Kidney (tissue), 14 donors: ENCODE data around the gene SLC2A10. TPM values are rescaled to one million over a fixed set of nuclear protein-coding genes. Genes with fewer than 3 reads are reported as not detected.

ENCODE experiments used
- DNase-seq, 5 donors: peaks; one replicate each; pipeline ENCODE4 v3.0.0-alpha.2; 2013 to 2020
- FAIRE-seq: peaks from 2 replicates; lab custom pipeline; 2012; peaks lifted over from hg19 to GRCh38; lab: Jason Lieb, UNC
- H3K27ac ChIP-seq, 2 donors: one replicate each; pipeline ENCODE4 v1.7.0; 2013; ENCODE audit warnings: low read depth in 2 of 2, low read length in 2 of 2, inconsistent platforms in 1 of 2
- H3K27me3 ChIP-seq: one replicate; pipeline ENCODE4 v1.7.1; 2013; ENCODE audit warnings: low read length, inconsistent platforms; ENCODE audit not compliant: control insufficient read depth, insufficient read depth
- H3K36me3 ChIP-seq, 3 donors: one replicate each; pipeline versions ENCODE4 v1.7.0 to v1.7.1; 2013; ENCODE audit warnings: low read length in 3 of 3, control low read depth in 1 of 3, inconsistent platforms in 1 of 3; ENCODE audit not compliant: insufficient read depth in 3 of 3, control insufficient read depth in 2 of 3
- H3K4me1 ChIP-seq, 3 donors: one replicate each; pipeline versions ENCODE4 v1.7.0 to v1.7.1; 2013; ENCODE audit warnings: low read length in 3 of 3, inconsistent platforms in 1 of 3, low read depth in 1 of 3; ENCODE audit not compliant: control insufficient read depth in 2 of 3, insufficient read depth in 2 of 3
- H3K4me3 ChIP-seq, 3 donors: one replicate each; pipeline versions ENCODE4 v1.7.0 to v1.8.1; 2013; ENCODE audit warnings: low read length in 3 of 3, control low read depth in 1 of 3, inconsistent platforms in 1 of 3
- H3K9ac ChIP-seq, 3 donors: one replicate each; pipeline versions ENCODE4 v1.7.0 to v1.7.1; 2013; ENCODE audit warnings: low read length in 3 of 3, control low read depth in 1 of 3, inconsistent platforms in 1 of 3
- H3K9me3 ChIP-seq, 3 donors: one replicate each; pipeline versions ENCODE4 v1.7.0 to v1.7.1; 2013; ENCODE audit warnings: low read length in 3 of 3, control low read depth in 1 of 3, inconsistent platforms in 1 of 3; ENCODE audit not compliant: control insufficient read depth in 2 of 3, insufficient read depth in 1 of 3
- CTCF ChIP-seq: IDR thresholded peaks from 3 replicates; pipeline ENCODE4 v1.5.1; 2012; ENCODE audit warnings: mild to moderate bottlenecking, moderate library complexity, borderline replicate concordance; ENCODE audit not compliant: insufficient read depth; ENCODE audit errors: extremely low read depth
- intact Hi-C: fragments of 100-400 bp; cut with DNase I; formaldehyde crosslinking; loops from one replicate; pipeline ENCODE4 v1.11.1; 2022
- polyA plus RNA-seq: library from polyadenylated mRNA; stranded (reverse); fragments of 350-450 nt; fragmentation: Illumina TruSeq; extraction: RNeasy Lipid Tissue Mini Kit (QIAGEN cat#74804); gene quantifications from one replicate; pipeline ENCODE4 v1.2.3, GENCODE V29; 2014; ENCODE audit warnings: low read depth, low replicate concordance; ENCODE audit not compliant: insufficient read depth
- total RNA-seq: library from RNA; stranded (reverse); fragmentation: NEBNext Ultra II Directional; extraction: Animal tissue kit (Norgen Biotek cat#: 25700); gene quantifications from one replicate; pipeline ENCODE4 v1.2.1, GENCODE V29; 2021
- donor health status: control.
- donor health status: control.
- donor health status: control.
- donor health status: control.
- donor health status: control.
- donor health status: DM: yes; HTN: yes; CAD: no.
- donor health status: Normal renal cell carcinoma (clear cell type).

The SLC2A10 gene
- total and polyA plus RNA-seq, 2 donors from 2014 or later: 3.7 to 7.1 TPM

- Histone ChIP-seq H3K4me3 (no peak overlapping the region), H3K4me1 (no peaks in the 10 kb centered on the region), H3K36me3 (no peaks in the 10 kb centered on the region), H3K27ac (no peak overlapping the region), H3K27me3 (no peaks in the 10 kb centered on the region), H3K9me3 (peaks cover 0 to 8% (median 5%) of the 10 kb centered on the region in 3 donors), H3K9ac (no peak overlapping the region)
- FAIRE-seq (no peak), DNase-seq (no peak)
- intact Hi-C loops: no loop called here
- TF ChIP-seq CTCF: no peak
Observed at GRCh38 chr20:46666818-46667515, 42.5 kb upstream of the SLC2A10 start.

GRCh38 chr20:46670228-46670584 is 39.2 kb upstream of the SLC2A10 start:
- Histone ChIP-seq H3K27ac (no peak overlapping the region), H3K9ac (no peak overlapping the region), H3K9me3 (peaks cover 0 to 15% (median 5%) of the 10 kb centered on the region in 3 donors), H3K27me3 (no peaks in the 10 kb centered on the region), H3K4me3 (no peak overlapping the region), H3K4me1 (no peaks in the 10 kb centered on the region), H3K36me3 (no peaks in the 10 kb centered on the region)
- FAIRE-seq (no peak), DNase-seq (no peak)
- no peak for TF ChIP-seq CTCF
- intact Hi-C loops: no loop called here

- Histone ChIP-seq H3K4me3 (no peak overlapping the region), H3K4me1 (no peaks in the 10 kb centered on the region), H3K27me3 (no peaks in the 10 kb centered on the region), H3K27ac (no peak overlapping the region), H3K36me3 (no peaks in the 10 kb centered on the region), H3K9ac (no peak overlapping the region), H3K9me3 (peaks cover 0 to 15% (median 5%) of the 10 kb centered on the region in 3 donors)
- no peak for DNase-seq
- no peak for TF ChIP-seq CTCF
- FAIRE-seq: no peak
- intact Hi-C loops: no loop called here
Observed at GRCh38 chr20:46670585-46671584, 38.6 kb upstream of the SLC2A10 start.
